A673 (cell line): Measurements from ENCODE around the gene CCSER1.

Experiments
- EZH2 ChIP-seq: fragments of 200-600 bp; sonication (generic); IDR thresholded peaks from 2 replicates; pipeline ENCODE4 v1.6.1; 2017; ENCODE audit warnings: borderline replicate concordance, low read depth, mild to moderate bottlenecking, mixed read lengths, antibody characterized with exemption, low read length; ENCODE audit not compliant: poor library complexity, severe bottlenecking
- TF ChIP-seq, protein P1 (sequence below): fragments of 300-800, 200-600 bp; sonication (generic); conservative IDR thresholded peaks from 2 replicates; pipeline ENCODE4 v1.5.1; 2017; ENCODE audit warnings: low read depth, mild to moderate bottlenecking, antibody characterized with exemption, low read length, moderate library complexity, mixed read lengths

DNA sequence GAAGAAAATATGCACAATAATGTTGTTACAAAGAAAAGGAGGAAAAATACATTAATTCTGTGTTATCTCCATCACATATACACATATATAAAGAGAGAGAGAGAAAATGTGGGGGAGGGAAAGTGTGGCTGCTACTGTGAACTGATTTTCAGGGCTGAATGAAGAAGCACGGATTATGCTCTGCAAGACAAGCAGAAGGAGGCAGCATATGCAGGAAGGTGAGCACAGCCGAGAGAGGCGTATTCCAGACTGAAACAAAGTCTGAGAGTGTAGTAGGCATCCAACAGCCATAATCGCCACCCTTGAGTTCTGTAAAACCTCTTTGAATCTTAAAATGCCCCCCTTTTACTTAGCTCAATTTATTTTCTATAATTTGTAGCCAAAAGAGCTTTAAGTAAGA lies 1094.8 kb downstream of the CCSER1 start:
- TF ChIP-seq, protein P1, sequence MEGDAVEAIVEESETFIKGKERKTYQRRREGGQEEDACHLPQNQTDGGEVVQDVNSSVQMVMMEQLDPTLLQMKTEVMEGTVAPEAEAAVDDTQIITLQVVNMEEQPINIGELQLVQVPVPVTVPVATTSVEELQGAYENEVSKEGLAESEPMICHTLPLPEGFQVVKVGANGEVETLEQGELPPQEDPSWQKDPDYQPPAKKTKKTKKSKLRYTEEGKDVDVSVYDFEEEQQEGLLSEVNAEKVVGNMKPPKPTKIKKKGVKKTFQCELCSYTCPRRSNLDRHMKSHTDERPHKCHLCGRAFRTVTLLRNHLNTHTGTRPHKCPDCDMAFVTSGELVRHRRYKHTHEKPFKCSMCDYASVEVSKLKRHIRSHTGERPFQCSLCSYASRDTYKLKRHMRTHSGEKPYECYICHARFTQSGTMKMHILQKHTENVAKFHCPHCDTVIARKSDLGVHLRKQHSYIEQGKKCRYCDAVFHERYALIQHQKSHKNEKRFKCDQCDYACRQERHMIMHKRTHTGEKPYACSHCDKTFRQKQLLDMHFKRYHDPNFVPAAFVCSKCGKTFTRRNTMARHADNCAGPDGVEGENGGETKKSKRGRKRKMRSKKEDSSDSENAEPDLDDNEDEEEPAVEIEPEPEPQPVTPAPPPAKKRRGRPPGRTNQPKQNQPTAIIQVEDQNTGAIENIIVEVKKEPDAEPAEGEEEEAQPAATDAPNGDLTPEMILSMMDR, result no peak
- TF ChIP-seq EZH2, result no peak
